Measurements from ENCODE around the gene UBAC2.

UBAC2 gene

DNA sequence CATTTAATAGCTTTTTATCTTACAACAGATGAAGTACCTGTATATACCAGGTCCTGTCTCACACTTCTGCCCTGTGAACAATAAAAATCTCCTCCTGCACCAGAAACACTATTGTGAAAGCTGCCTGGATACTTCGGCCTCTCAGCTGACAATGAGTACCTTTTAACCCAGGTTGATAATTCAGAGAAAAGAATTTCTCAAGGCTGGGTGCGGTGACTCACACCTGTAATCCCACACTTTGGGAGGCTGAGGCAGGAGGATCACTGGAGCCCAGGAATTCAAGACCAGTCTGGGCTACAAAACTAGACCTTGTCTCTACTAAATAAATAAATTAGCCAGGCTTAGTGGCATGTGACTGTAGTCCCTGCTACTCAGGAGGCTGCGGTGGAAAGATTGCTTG lies 235.3 kb downstream of the UBAC2 start:
- DNase-seq (ENCODE audit: low read depth in 2 of 2): no peak

All from activated CD8-positive, alpha-beta memory T cell treated with anti-CD3 and anti-CD28 coated beads for 4 hours (primary cell).